WI38 (cell line): ENCODE results near the gene NOS1AP.
"Not testable (repeated sequence)": the region's sequence is repeated elsewhere in the genome, so short reads cannot be mapped to it uniquely, and the experiment has no call there.

ENCODE experiments used
- H3K4me3 ChIP-seq: 2 replicates; pipeline ENCODE4 v1.5.1; 2011; ENCODE audit warnings: low read depth, mild to moderate bottlenecking, control low read depth, low read length
- CTCF ChIP-seq: IDR thresholded peaks from 2 replicates; pipeline ENCODE4 v1.5.1; 2012; ENCODE audit warnings: low read depth, mild to moderate bottlenecking, control low read depth, low read length

Gene NOS1AP

DNA sequence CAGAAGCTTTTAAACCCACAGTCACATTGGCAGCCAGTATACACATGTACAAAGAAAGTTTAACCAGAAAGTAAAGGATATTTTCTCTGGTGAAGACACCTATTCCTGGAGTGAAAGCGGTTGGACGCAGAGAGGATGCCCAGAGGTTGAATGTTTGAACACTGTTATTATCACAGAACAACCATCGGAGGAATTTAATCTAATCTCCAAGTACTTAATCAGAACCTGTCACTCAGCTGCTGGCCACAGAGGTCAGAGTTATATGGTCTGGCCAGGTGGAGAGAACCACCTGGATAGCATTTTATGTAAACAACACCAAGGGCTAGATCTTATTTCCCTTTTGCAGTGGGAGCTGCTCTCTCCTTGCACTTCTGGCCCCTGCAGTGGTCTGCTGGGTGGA lies 277.8 kb downstream of the NOS1AP start:
- no peak overlapping the region for H3K4me3 ChIP-seq
- TF ChIP-seq CTCF = no peak

DNA sequence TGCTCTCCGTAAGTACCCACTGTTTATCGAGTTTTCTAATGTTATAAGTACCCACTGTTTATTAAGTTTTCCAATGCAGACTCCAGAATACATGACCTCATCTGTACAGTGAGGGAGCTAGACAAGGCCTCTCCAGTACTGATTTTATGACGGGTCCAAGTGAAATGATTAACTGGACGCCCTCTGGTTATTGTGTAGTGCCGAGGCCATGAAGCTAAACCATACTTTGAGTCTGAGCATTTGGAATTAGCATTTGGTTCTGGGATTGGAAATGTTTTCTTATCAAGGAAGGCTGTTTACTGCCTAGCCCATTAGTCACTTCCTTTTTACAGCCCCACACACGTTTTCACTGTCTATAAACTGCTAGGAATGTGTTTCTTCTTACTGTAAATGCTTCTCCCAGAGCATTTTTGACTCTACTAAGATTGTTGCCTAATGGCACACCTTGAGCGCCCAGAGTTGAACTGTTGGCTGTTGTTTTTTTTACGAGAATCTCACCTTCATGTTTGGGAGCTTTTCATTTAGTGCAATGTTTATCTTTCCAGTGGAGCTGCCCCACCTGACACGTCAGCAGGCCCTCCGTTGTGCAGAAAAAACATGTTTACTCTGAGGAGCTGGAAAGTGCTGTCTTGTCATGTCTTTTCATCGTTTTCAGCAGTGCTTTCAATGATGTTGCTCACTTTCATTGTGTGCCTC lies 280.3 kb downstream of the NOS1AP start:
- no peak for TF ChIP-seq CTCF
- H3K4me3 ChIP-seq = no peak overlapping the region

- H3K4me3 ChIP-seq = no peak overlapping the region
- no peak for TF ChIP-seq CTCF
Measured at GRCh38 chr1:162351246-162351842, 281.9 kb downstream of the NOS1AP start.

GRCh38 chr1:162351874-162352273 lies 282.4 kb downstream of the NOS1AP start:
- not testable (repeated sequence) for H3K4me3 ChIP-seq

GRCh38 chr1:162353078-162353477 lies 283.6 kb downstream of the NOS1AP start:
- no peak overlapping the region for H3K4me3 ChIP-seq
- TF ChIP-seq CTCF = no peak

GRCh38 chr1:162353702-162354101 lies 284.2 kb downstream of the NOS1AP start:
- no peak for TF ChIP-seq CTCF
- no peak overlapping the region for H3K4me3 ChIP-seq

DNA sequence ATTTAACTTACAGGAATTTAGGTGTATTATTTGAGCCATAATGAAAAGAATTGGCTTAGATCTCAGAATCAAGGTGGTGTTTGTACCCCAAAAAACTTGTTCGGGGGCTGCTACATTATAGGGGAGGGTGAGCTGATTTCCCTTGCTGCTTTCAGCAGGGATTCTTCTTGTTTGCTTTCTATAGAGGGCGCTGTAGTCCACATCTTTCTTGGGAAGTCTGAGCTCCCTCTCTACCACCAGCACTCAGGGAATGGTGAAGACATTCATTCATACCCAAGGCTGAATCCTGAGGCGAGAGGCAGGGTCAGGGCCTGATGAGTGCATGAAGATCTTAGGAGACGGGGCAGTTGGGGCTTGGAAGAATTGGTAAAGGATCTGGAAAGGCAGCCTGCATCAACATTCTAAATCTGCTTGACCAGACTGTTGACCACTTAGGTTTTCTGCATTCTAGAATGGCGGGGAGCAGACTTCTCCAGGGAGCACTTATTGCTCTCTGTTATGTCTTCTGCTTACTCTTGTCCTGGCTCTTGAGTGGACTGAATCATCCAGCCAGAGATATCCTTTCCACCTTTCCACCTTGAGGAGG lies 288.3 kb downstream of the NOS1AP start:
- TF ChIP-seq CTCF = 0 out of 2 replicates have a peak, but pooled peaks have one; percentile 33
- no peak overlapping the region for H3K4me3 ChIP-seq
